AG10803 (cell line): Measurements from ENCODE around the gene ETNK1.
"Not testable (repeated sequence)": the region's sequence is repeated elsewhere in the genome, so short reads cannot be mapped to it uniquely, and the experiment has no call there.

Source experiments
- DNase-seq: peaks from one replicate; pipeline ENCODE4 v3.0.0; 2010; ENCODE audit warnings: low read depth
- H3K4me3 ChIP-seq: 2 replicates; pipeline ENCODE4 v1.5.1; 2011; ENCODE audit warnings: mild to moderate bottlenecking, low read length, control low read depth
- CTCF ChIP-seq: conservative IDR thresholded peaks from 2 replicates; pipeline ENCODE4 v1.5.1; 2011; ENCODE audit warnings: mild to moderate bottlenecking, low read length, control low read depth, inconsistent platforms

The ETNK1 gene

GRCh38 chr12:22684140-22685118 is 59.5 kb downstream of the ETNK1 start:
- DNase-seq: peak; percentile 57
- TF ChIP-seq CTCF: peak; percentile 72
- H3K4me3 ChIP-seq: no peak overlapping the region

GRCh38 chr12:22686193-22686592 is 61.2 kb downstream of the ETNK1 start:
- H3K4me3 ChIP-seq: no peak overlapping the region
- TF ChIP-seq CTCF: no peak
- DNase-seq: no peak

- H3K4me3 ChIP-seq: no peak overlapping the region
- DNase-seq: peak; percentile 70
Measured at GRCh38 chr12:22687361-22688076, 62.5 kb downstream of the ETNK1 start.

GRCh38 chr12:22689876-22690275 is 64.9 kb downstream of the ETNK1 start:
- DNase-seq: no peak
- no peak for TF ChIP-seq CTCF
- no peak overlapping the region for H3K4me3 ChIP-seq

More at GRCh38 chr12:22687361-22688076, 62.5 kb downstream of the ETNK1 start:
- no peak for TF ChIP-seq CTCF

- no peak for TF ChIP-seq CTCF
- DNase-seq: no peak
- H3K4me3 ChIP-seq: no peak overlapping the region
Measured at GRCh38 chr12:22691319-22691718, 66.3 kb downstream of the ETNK1 start.

GRCh38 chr12:22692467-22692866 is 67.5 kb downstream of the ETNK1 start:
- DNase-seq, H3K4me3 ChIP-seq: not testable (repeated sequence)

- TF ChIP-seq CTCF: no peak
- no peak for DNase-seq
- H3K4me3 ChIP-seq: no peak overlapping the region
Measured at GRCh38 chr12:22692964-22693555, 68.1 kb downstream of the ETNK1 start.
